MG63 (cell line): ENCODE results near the gene SIMC1. TPM values are rescaled to one million over a fixed set of nuclear protein-coding genes. Genes with fewer than 3 reads are reported as not detected.
"Not testable (repeated sequence)": the region's sequence is repeated elsewhere in the genome, so short reads cannot be mapped to it uniquely, and the experiment has no call there.

Experiments used
- DNase-seq: peaks from one replicate; pipeline ENCODE4 v3.0.0-alpha.2; 2020
- H3K27me3 ChIP-seq: fragments of 250-450 bp; sonication (Bioruptor Pico); 2 replicates; pipeline ENCODE4 v1.5.1; 2020; ENCODE audit warnings: mild to moderate bottlenecking, moderate library complexity
- H3K36me3 ChIP-seq: fragments of 250-450 bp; sonication (Bioruptor Pico); 2 replicates; pipeline ENCODE4 v1.5.1; 2020; ENCODE audit warnings: mild to moderate bottlenecking, moderate library complexity
- H3K4me3 ChIP-seq: fragments of 250-450 bp; sonication (Bioruptor Pico); 2 replicates; pipeline ENCODE4 v1.5.1; 2020; ENCODE audit warnings: mild to moderate bottlenecking, moderate library complexity
- H3K9me3 ChIP-seq: fragments of 250-450 bp; sonication (Bioruptor Pico); 2 replicates; pipeline ENCODE4 v1.5.1; 2020; ENCODE audit warnings: mild to moderate bottlenecking, moderate library complexity
- total RNA-seq: library from RNA; depleted of rRNA; stranded (reverse); fragments of >200 nt; shearing (Covaris generic); gene quantifications from 2 replicates; pipeline ENCODE4 v1.2.3, GENCODE V29; 2014; ENCODE audit warnings: low replicate concordance; rRNA removed

The SIMC1 gene
- 15.9 and 23.4 TPM in 2 replicates for total RNA-seq

- not testable (repeated sequence) for H3K9me3 ChIP-seq, H3K36me3 ChIP-seq, H3K27me3 ChIP-seq
- DNase-seq: peak; percentile 60
- H3K4me3 ChIP-seq: peak within 1 kb of the TSS; percentile 28; the same call in 1 of the 2 replicates
Observed at GRCh38 chr5:176237971-176238644, at the start of gene SIMC1. TSS of gene SIMC1 (plus strand) at chr5:176238424. CDS start at chr5:176238509, 85 bp downstream.

- DNase-seq: no peak
- H3K4me3 ChIP-seq: no peak overlapping the region
- no peaks in the 10 kb centered on the region for H3K36me3 ChIP-seq
- no peaks in the 10 kb centered on the region for H3K9me3 ChIP-seq
- H3K27me3 ChIP-seq: no peaks in the 10 kb centered on the region
Observed at GRCh38 chr5:176188506-176189193, 49.6 kb upstream of the SIMC1 start.

- Histone ChIP-seq H3K36me3 (no peaks in the 10 kb centered on the region), H3K4me3 (no peak overlapping the region), H3K9me3 (no peaks in the 10 kb centered on the region), H3K27me3 (no peaks in the 10 kb centered on the region)
- DNase-seq: no peak
Observed at GRCh38 chr5:176189857-176190256, 48.4 kb upstream of the SIMC1 start.

- no peaks in the 10 kb centered on the region for H3K27me3 ChIP-seq
- no peak for DNase-seq
- H3K9me3 ChIP-seq: no peaks in the 10 kb centered on the region
- H3K4me3 ChIP-seq: no peak overlapping the region
- no peaks in the 10 kb centered on the region for H3K36me3 ChIP-seq
Observed at GRCh38 chr5:176190886-176191755, 47.1 kb upstream of the SIMC1 start.

GRCh38 chr5:176192094-176192721 lies 46.0 kb upstream of the SIMC1 start:
- Histone ChIP-seq H3K27me3 (no peaks in the 10 kb centered on the region), H3K9me3 (no peaks in the 10 kb centered on the region)
- no peak for DNase-seq

GRCh38 chr5:176192722-176193117 lies 45.5 kb upstream of the SIMC1 start:
- peak; percentile 41 for DNase-seq
- not testable (repeated sequence) for H3K4me3 ChIP-seq, H3K9me3 ChIP-seq, H3K27me3 ChIP-seq, H3K36me3 ChIP-seq

More at GRCh38 chr5:176192094-176192721, 46.0 kb upstream of the SIMC1 start:
- Histone ChIP-seq H3K36me3 (no peaks in the 10 kb centered on the region), H3K4me3 (no peak overlapping the region)

GRCh38 chr5:176193636-176194035 lies 44.6 kb upstream of the SIMC1 start:
- H3K36me3 ChIP-seq, H3K27me3 ChIP-seq, H3K9me3 ChIP-seq, DNase-seq, H3K4me3 ChIP-seq: not testable (repeated sequence)

- H3K4me3 ChIP-seq, H3K9me3 ChIP-seq, H3K27me3 ChIP-seq, H3K36me3 ChIP-seq: not testable (repeated sequence)
- DNase-seq: peak; percentile 43
Observed at GRCh38 chr5:176194238-176195083, 43.8 kb upstream of the SIMC1 start.

GRCh38 chr5:176195084-176195413 lies 43.2 kb upstream of the SIMC1 start:
- not testable (repeated sequence) for H3K27me3 ChIP-seq, H3K9me3 ChIP-seq, H3K36me3 ChIP-seq, H3K4me3 ChIP-seq, DNase-seq

GRCh38 chr5:176195487-176196207 lies 42.6 kb upstream of the SIMC1 start:
- H3K4me3 ChIP-seq, H3K9me3 ChIP-seq, H3K27me3 ChIP-seq, H3K36me3 ChIP-seq: not testable (repeated sequence)
- DNase-seq: peak; percentile 84

- H3K36me3 ChIP-seq, H3K9me3 ChIP-seq, H3K4me3 ChIP-seq, DNase-seq, H3K27me3 ChIP-seq: not testable (repeated sequence)
Observed at GRCh38 chr5:176196781-176197180, 41.4 kb upstream of the SIMC1 start.

- not testable (repeated sequence) for H3K9me3 ChIP-seq, H3K27me3 ChIP-seq, H3K36me3 ChIP-seq, H3K4me3 ChIP-seq, DNase-seq
Observed at GRCh38 chr5:176197234-176197858, 40.9 kb upstream of the SIMC1 start.

GRCh38 chr5:176198299-176198698 lies 39.9 kb upstream of the SIMC1 start:
- not testable (repeated sequence) for H3K9me3 ChIP-seq, H3K27me3 ChIP-seq, H3K4me3 ChIP-seq, H3K36me3 ChIP-seq, DNase-seq

GRCh38 chr5:176198991-176199733 lies 39.1 kb upstream of the SIMC1 start:
- H3K27me3 ChIP-seq, H3K36me3 ChIP-seq, H3K9me3 ChIP-seq: not testable (repeated sequence)
- H3K4me3 ChIP-seq: peak overlapping the region; percentile 45
- peak; percentile 56 for DNase-seq
